Stimulated activated CD8-positive, alpha-beta memory T cell treated with anti-CD3 and anti-CD28 coated beads, Interleukin-7, amount 100 ng/mL, for 24 hours (primary cell): Measurements from ENCODE around the gene ACP1.

ENCODE experiments used
- DNase-seq: peaks from one replicate; pipeline ENCODE4 v3.0.0-alpha.2; 2020; ENCODE audit warnings: low read depth

The ACP1 gene

DNA sequence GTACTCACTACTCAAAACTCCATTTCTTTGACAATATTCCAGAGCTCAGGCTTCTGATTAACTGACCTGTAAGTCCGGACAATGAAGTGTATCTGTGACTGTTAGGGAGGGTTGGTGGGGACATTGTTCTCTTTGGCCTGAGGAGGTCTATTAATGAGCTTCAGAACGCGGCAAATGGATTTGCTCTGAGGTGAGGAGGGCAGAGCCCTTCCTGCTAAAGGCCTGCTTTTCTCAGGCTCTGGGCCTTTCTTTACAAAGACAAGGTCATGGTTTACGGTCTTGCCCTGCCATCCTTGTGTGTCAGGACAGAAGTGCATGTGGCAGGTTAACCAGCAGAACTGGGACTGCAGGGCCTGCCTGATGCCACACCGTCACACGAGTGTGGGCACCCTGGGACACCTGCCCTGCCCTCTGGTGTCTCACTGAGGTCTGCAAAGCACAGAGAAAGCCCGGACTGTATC lies 15.9 kb downstream of the ACP1 start:
- DNase-seq: no peak

GRCh38 chr2:281381-281780 lies 16.6 kb downstream of the ACP1 start:
- no peak for DNase-seq

DNA sequence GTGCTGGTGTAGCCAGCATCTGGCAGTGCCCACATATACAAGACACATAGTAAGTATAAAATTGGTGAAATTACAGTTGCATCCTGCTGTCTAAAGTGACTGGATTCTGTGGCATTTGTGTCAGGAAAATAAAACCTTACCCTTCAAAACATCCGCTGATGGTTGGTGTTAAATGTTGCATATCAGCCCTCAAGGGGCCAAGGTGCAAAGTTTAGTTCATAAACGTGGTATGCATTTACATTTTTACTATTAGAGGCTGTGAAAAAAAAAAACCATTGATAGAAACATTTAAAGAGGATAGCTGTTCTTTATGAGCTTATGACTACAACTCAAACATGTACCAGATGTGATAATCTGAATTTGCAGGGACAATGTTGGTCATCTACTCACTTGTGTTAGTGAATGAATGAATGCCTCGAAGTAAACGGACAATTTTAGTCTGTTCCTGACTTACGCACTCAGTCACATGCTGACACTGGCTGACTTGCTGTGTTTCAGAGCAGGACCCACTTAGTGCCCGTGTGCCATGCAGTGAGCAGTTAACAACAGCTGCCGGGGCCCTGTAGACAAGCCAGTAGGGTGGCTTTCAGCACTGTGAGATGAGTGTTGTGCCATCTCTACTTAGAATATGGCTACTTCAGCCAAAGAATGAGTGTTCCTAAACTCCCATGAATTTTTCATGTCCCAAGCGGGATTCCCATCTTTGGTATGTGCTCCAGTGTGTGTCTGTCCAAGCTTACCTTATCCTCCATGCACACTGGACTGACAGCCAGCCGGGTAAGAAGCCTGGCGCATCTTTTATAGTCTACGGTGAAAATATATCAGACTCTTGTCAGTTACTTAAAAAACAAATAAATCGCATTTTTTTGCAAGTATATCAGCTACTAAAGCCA lies 17.9 kb downstream of the ACP1 start:
- no peak for DNase-seq

DNA sequence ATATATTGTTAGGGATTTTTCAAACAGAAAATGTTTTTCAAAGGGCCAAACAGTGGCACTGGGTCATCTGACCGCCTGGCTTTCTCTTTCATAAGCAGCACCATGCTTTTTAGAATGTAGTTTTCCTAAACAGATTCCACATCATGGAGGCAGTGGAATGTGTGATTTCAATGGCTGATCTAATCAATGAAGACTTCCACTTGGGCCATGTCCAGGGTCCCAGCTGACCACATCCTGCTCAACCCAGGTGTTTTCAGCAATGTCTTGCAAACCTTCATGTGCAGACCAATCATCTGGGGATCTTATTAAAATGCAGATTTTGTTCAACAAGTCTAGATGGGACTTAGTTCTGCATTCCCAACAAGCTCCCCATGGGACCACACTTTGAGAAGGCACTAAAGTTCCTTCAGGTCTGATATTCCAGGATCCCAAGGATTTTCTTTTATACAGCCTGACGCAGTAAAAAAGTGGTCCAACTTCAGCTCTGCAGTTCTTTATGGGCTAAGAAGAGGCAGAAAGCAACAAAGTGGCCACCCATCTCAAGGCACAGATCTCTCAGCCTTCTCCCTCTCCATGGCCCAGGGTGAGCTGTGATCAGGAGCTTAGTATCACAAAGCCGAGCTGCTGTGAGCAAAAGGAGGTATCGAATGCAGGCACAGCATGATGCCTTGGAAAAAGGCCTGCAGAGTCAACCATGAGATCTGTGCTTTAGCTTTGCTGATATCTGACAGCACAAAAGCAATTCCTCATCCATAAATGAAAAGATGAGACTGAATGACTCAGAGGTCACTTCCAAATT lies 19.4 kb downstream of the ACP1 start:
- no peak for DNase-seq

- DNase-seq: no peak
Observed at GRCh38 chr2:284896-285492, 20.2 kb downstream of the ACP1 start.

DNA sequence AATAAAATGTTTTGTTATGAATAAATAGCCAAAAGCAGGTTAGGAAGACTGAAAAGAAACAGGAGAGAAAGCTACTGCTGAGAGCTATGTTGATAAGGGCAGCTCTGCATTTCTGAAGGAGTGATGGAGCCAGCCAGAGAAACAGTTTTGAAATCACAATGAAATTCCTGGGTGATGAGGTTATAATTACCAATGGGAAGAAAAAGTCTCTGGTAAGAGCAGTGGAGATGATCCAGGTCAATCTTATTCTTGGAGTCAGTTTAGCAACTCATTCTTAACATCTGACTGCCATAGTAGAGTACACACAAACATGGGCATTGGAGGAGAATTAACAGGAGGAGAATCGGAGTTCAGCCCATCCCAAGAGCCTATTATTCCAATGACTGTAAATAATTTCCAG lies 20.8 kb downstream of the ACP1 start:
- DNase-seq: no peak

DNA sequence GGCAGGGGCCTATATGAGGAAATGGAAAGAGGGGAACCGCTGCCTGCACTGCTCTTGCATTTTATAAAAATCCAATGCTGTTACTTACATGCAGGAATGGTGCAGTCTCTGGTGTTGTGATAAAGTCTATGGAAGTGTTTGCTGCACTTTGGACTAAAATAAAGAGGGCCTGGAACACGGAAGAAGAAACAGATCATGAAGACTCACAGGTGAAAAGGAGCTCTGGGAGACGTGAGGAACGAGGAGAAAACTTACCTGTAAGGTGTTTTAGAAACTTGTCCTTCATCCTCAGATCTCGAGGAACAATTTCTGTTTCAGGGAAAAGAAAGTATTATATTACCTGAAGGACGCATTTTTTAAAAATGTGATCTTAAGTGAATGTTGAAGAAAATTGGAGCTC lies 21.3 kb downstream of the ACP1 start:
- no peak for DNase-seq

GRCh38 chr2:286774-287392 lies 22.1 kb downstream of the ACP1 start:
- no peak for DNase-seq

DNA sequence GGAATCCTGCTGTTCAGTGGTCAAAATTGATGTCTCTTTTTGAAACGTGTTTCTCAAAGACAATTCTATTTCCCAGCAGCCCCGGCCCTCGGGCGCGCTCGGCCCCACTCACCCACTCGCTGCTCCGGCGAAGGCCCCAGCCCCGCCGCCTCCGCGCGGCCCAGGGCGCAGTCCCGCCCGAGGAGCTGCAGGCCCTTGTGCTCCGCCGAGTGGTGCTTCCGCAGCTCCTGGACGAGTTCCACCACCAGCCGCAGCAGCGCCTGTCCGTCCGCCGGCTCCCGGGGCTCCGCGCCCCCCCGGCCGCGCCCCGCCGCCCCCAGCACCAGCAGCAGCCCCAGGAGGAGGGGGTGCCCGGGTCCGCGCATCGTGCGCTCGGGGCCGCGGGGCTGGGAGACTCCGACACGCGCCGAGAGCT lies 22.7 kb downstream of the ACP1 start:
- DNase-seq: no peak

DNA sequence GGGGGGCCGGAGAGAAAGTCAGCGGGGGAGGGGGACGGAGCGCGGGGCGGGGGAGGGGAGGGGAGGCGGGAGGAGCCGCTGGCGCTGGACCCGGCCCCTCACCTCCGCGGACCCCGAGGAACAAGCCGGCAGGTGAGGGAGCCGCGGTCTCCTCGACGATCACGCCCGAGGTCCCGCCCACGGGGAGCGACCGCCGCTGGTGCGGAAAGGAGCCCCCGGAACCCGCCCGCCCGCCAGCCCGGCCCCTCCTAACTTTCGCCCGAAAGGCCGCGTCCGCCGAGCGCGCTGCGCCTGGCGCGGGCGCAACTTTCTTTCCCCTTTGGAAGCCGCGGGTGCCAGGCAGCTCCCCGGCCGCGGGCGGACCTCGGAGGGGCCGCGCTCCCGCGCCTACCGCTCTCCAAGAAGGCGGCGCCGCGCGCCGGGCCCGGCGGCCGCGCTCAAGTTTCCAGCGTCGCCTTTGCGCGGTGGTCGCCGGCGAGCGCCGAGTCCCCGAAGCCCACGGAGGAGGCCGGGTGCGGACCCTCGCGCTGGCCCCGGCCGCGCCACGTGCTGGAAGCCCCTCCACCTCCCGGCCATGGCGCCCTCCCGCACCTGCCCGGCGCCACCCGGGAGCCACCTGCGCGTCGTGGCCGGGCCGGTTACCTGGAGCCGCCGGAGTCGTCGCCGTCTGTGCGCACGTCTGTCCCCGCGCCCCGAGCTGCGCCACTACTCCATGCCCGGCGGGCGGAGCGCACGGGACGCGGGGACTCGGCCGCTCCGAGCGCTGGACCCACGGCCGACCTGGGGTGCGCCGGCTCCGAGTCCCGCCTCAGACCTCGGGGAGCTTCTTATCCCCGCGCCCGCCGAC lies 23.4 kb downstream of the ACP1 start, which contains the start of gene ALKAL2:
TSS of gene ALKAL2 (minus strand) at position 181 of the 847 bp plus-strand sequence. CDS start 256 bp downstream, outside the sequence.
- no peak for DNase-seq

GRCh38 chr2:288758-289361 lies 24.1 kb downstream of the ACP1 start:
- DNase-seq: no peak

- no peak for DNase-seq
Observed at GRCh38 chr2:289362-290089, 24.8 kb downstream of the ACP1 start.

DNA sequence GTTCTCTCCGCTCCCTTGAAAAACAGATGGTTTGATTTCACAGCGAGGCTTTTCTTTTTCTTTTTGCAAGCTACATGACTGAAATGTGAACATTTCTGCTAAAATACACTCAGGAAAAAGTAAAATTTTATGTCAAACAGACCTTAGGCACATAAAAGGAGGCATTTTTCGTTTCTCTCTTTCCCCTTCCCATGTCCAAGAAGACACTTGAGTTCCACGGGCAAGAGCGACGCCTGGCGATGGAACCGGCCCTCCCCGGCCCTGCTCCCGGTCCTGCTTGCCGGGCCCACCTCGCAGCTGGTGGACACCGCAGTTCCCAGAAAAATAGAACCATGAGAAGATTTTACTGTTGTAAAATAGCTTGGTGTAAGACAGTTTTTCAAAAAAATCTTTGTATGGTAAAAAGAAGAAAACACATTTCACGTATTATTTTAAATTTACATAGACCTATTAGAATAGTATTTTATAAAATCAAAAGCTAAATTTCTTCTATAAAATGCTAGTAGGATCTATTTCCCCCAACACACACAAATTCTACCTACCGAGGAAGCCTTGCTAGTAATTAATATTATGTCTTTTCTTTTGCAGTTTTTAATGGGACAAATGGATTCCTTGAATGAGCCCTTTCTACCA lies 25.5 kb downstream of the ACP1 start:
- DNase-seq: peak; percentile 18

GRCh38 chr2:295090-295489 lies 30.3 kb downstream of the ACP1 start:
- DNase-seq: no peak

DNA sequence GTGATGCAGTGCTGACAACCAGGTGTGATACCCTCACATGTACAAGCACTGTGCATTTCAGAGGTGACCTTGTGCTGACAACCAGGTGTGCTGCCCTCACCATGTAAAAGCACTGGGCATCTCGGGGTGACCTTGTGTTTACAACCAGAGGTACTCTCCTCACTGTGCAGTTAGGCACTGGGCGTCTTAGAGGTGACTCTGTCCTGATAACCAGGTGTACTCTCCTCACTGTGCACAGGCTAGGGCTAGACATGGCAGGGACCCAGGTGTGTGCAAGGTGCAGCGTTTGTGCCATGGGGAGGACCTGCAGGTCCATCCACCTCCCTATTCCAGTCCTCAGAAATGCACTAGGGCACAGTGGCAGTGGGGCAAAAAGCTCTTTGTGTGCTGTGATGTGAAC lies 31.6 kb downstream of the ACP1 start:
- DNase-seq: no peak

DNA sequence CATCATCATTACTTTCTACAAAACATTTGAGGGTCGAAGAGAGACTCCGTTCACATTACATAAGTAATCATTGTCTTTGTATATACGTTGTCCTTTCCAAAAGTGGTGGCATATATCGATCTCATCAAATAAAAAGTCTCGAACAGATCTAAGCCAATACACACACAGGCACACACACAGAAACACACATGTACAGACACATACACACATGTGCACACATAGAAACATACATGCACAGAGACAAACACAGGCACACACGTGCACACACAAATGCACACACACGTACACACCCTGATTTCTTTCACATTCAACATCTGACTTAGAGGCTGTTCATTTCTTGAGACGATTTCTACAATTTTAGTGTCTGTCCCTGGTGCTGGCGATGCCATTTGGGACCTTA lies 40.6 kb downstream of the ACP1 start:
- DNase-seq: no peak

GRCh38 chr2:309148-309953 lies 44.6 kb downstream of the ACP1 start:
- no peak for DNase-seq

- DNase-seq: no peak
Observed at GRCh38 chr2:309954-310510, 45.3 kb downstream of the ACP1 start.
